AG09319 (cell line): ENCODE results near the gene DPF3.

Experiments
- DNase-seq: peaks from one replicate; pipeline ENCODE4 v3.0.0-alpha.2; 2010; ENCODE audit warnings: low read depth; ENCODE audit errors: extremely low read depth
- CTCF ChIP-seq: IDR thresholded peaks from 2 replicates; pipeline ENCODE4 v1.5.1; 2011; ENCODE audit warnings: low read depth, mild to moderate bottlenecking, inconsistent platforms, low read length, moderate library complexity

The DPF3 gene

GRCh38 chr14:72852194-72852593 is 41.7 kb downstream of the DPF3 start:
- no peak for TF ChIP-seq CTCF
- DNase-seq, result no peak

- no peak for TF ChIP-seq CTCF
- DNase-seq, result no peak
These were observed 42.3 kb downstream of the DPF3 start for GRCh38 chr14:72851635-72852034.

- DNase-seq, result no peak
- no peak for TF ChIP-seq CTCF
These were observed 43.5 kb downstream of the DPF3 start for GRCh38 chr14:72850360-72850759.

GRCh38 chr14:72849222-72849621 is 44.7 kb downstream of the DPF3 start:
- TF ChIP-seq CTCF, result no peak
- DNase-seq, result no peak

GRCh38 chr14:72847721-72848120 is 46.2 kb downstream of the DPF3 start:
- no peak for TF ChIP-seq CTCF
- DNase-seq, result no peak

GRCh38 chr14:72845683-72846082 is 48.2 kb downstream of the DPF3 start:
- TF ChIP-seq CTCF, result no peak
- no peak for DNase-seq

GRCh38 chr14:72845196-72845595 is 48.7 kb downstream of the DPF3 start:
- no peak for DNase-seq

More at GRCh38 chr14:72845196-72845595, 48.7 kb downstream of the DPF3 start:
- TF ChIP-seq CTCF, result no peak
